Glutamatergic neuron (in vitro differentiated cells): ENCODE measurements around the gene MAN2B2. TPM values are rescaled to one million over a fixed set of nuclear protein-coding genes. Genes with fewer than 3 reads are reported as not detected.

ENCODE experiments used
- DNase-seq: peaks from one replicate; pipeline ENCODE4 v3.0.0; 2022
- H3K27ac Mint-ChIP-seq: one replicate; pipeline ENCODE4 v1.8.0; 2020; ENCODE audit warnings: mild to moderate bottlenecking, mixed read lengths, inconsistent platforms; ENCODE audit not compliant: unreplicated experiment
- H3K27me3 Mint-ChIP-seq: one replicate; pipeline ENCODE4 v1.8.0; 2020; ENCODE audit warnings: mild to moderate bottlenecking, moderate library complexity, mixed read lengths, inconsistent platforms; ENCODE audit not compliant: unreplicated experiment
- H3K36me3 Mint-ChIP-seq: one replicate; pipeline ENCODE4 v1.8.0; 2020; ENCODE audit warnings: mild to moderate bottlenecking, mixed read lengths, inconsistent platforms; ENCODE audit not compliant: unreplicated experiment
- H3K4me1 Mint-ChIP-seq: one replicate; pipeline ENCODE4 v1.8.0; 2020; ENCODE audit warnings: mild to moderate bottlenecking, low read depth, mixed read lengths, inconsistent platforms; ENCODE audit not compliant: unreplicated experiment
- H3K4me3 Mint-ChIP-seq: one replicate; pipeline ENCODE4 v1.8.0; 2020; ENCODE audit warnings: mild to moderate bottlenecking, mixed read lengths, inconsistent platforms; ENCODE audit not compliant: unreplicated experiment
- H3K9me3 Mint-ChIP-seq: one replicate; pipeline ENCODE4 v1.8.0; 2020; ENCODE audit warnings: mild to moderate bottlenecking, moderate library complexity, mixed read lengths, inconsistent platforms; ENCODE audit not compliant: unreplicated experiment
- CTCF ChIP-seq: fragments of 200-600 bp; sonication (generic); IDR thresholded peaks from one replicate; pipeline ENCODE4 v1.5.0; 2021; ENCODE audit not compliant: partially characterized antibody, unreplicated experiment
- total RNA-seq: library from RNA; stranded (reverse); fragmentation: NEBNext Ultra II Directional; extraction: Animal tissue kit (Norgen Biotek cat#: 25700); gene quantifications from one replicate; pipeline ENCODE4 v1.2.1, GENCODE V29; 2021; ENCODE audit not compliant: unreplicated experiment

The MAN2B2 gene
- total RNA-seq, 1 donor from 2014 or later: 15.5 TPM

- DNase-seq: no peak
- no peak for TF ChIP-seq CTCF
- Mint-ChIP-seq H3K4me1 (peaks cover 2% of the 10 kb centered on the region), H3K27me3 (peaks cover 3% of the 10 kb centered on the region), H3K36me3 (peaks cover 6% of the 10 kb centered on the region), H3K27ac (no peak overlapping the region), H3K4me3 (no peak overlapping the region), H3K9me3 (peaks cover 12% of the 10 kb centered on the region)
Observed at GRCh38 chr4:6619116-6619465, 44.1 kb downstream of the MAN2B2 start.

GRCh38 chr4:6619466-6620255 lies 44.7 kb downstream of the MAN2B2 start:
- DNase-seq: no peak
- peaks cover 6% of the 10 kb centered on the region for H3K36me3 Mint-ChIP-seq
- H3K4me3 Mint-ChIP-seq: no peak overlapping the region
- peaks cover 3% of the 10 kb centered on the region for H3K27me3 Mint-ChIP-seq
- H3K9me3 Mint-ChIP-seq: peaks cover 12% of the 10 kb centered on the region
- no peak overlapping the region for H3K27ac Mint-ChIP-seq
- H3K4me1 Mint-ChIP-seq: peaks cover 2% of the 10 kb centered on the region
- TF ChIP-seq CTCF: no peak

GRCh38 chr4:6620296-6620695 lies 45.3 kb downstream of the MAN2B2 start:
- H3K4me3 Mint-ChIP-seq: no peak overlapping the region

GRCh38 chr4:6620891-6621555 lies 46.0 kb downstream of the MAN2B2 start:
- no peak for TF ChIP-seq CTCF
- Mint-ChIP-seq H3K36me3 (peaks cover 6% of the 10 kb centered on the region), H3K9me3 (peaks cover 12% of the 10 kb centered on the region), H3K27ac (no peak overlapping the region), H3K4me1 (peaks cover 2% of the 10 kb centered on the region), H3K27me3 (peaks cover 3% of the 10 kb centered on the region), H3K4me3 (no peak overlapping the region)
- no peak for DNase-seq

More at GRCh38 chr4:6620296-6620695, 45.3 kb downstream of the MAN2B2 start:
- peaks cover 2% of the 10 kb centered on the region for H3K4me1 Mint-ChIP-seq
- H3K27ac Mint-ChIP-seq: peak overlapping the region; percentile 22
- peaks cover 3% of the 10 kb centered on the region for H3K27me3 Mint-ChIP-seq
- DNase-seq: no peak
- H3K36me3 Mint-ChIP-seq: peaks cover 6% of the 10 kb centered on the region
- no peak for TF ChIP-seq CTCF
- peaks cover 12% of the 10 kb centered on the region for H3K9me3 Mint-ChIP-seq

- TF ChIP-seq CTCF: no peak
- H3K4me1 Mint-ChIP-seq: peaks cover 2% of the 10 kb centered on the region
- no peak for DNase-seq
- H3K27ac Mint-ChIP-seq: no peak overlapping the region
- peaks cover 12% of the 10 kb centered on the region for H3K9me3 Mint-ChIP-seq
- peaks cover 3% of the 10 kb centered on the region for H3K27me3 Mint-ChIP-seq
- peaks cover 5% of the 10 kb centered on the region for H3K36me3 Mint-ChIP-seq
- no peak overlapping the region for H3K4me3 Mint-ChIP-seq
Observed at GRCh38 chr4:6621556-6621927, 46.6 kb downstream of the MAN2B2 start.
